ENCODE measurements around the gene LRRC8D.
A peak's percentile ranks its signal among the peaks of the same experiment; 100 is the strongest.

Gene LRRC8D

GRCh38 chr1:89841507-89841906 is 20.7 kb downstream of the LRRC8D start:
- no peak for DNase-seq (ENCODE audit: low read depth)
- TF ChIP-seq MAX (IDR thresholded peaks at IDR 0.05; ENCODE audit: low read depth, low read length) (no peak), MYC (IDR thresholded peaks at IDR 0.05; ENCODE audit: low read depth, low read length) (no peak), CTCF (IDR thresholded peaks at IDR 0.05; ENCODE audit: low read depth, low read length) (no peak), POLR2A (IDR thresholded peaks at IDR 0.05; ENCODE audit: extremely low read depth, insufficient read length) (no peak)
- H3K4me3 ChIP-seq (ENCODE audit: low read depth, low read length) = no peak overlapping the region

DNA sequence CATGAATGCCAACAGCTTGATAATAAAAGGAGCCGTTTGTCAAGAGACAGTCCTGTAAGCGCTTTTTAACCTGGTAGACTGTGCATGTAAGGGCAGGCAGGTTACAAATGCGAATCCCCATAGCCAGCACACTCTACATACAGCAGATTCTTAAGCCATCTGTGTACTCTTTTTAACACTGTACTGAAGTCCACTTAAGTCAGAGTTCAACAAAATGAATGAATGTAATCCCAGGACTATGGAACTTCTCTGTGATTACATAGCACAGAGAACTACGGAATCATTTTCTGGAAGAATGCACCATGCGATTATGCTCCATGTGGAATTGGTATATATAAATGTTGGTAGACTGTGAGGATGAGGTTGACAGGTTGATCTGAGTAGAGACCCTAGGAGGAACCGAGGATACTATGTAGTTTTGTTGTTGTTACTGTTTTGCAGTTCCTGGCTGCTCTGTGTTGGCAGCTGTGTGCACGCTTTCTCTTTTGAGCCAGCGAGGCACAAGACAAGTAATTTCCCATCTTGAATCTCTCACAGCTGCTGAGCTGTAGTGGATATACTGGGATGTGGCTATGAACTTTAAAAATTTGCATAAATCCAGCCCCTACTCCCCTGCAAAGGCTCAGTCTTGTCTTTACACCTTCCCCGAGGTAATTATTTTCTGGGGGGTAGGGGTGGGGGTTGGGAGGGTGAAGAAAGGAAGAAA is 21.9 kb downstream of the LRRC8D start:
- peak; percentile 30 for DNase-seq (ENCODE audit: low read depth)
- TF ChIP-seq POLR2A (IDR thresholded peaks at IDR 0.05; ENCODE audit: extremely low read depth, insufficient read length) = no peak
- 0 out of 2 replicates have a peak, but pooled peaks have one; percentile 2 for TF ChIP-seq MYC (IDR thresholded peaks at IDR 0.05; ENCODE audit: low read depth, low read length)
- peak overlapping the region; percentile 59 for H3K4me3 ChIP-seq (ENCODE audit: low read depth, low read length)

- peak; percentile 28; the same call in 1 of the 2 replicates for TF ChIP-seq MAX (IDR thresholded peaks at IDR 0.05; ENCODE audit: low read depth, low read length)
- peak; percentile 30 for TF ChIP-seq POLR2A (IDR thresholded peaks at IDR 0.05; ENCODE audit: extremely low read depth, insufficient read length)
- TF ChIP-seq MYC (IDR thresholded peaks at IDR 0.05; ENCODE audit: low read depth, low read length) = no peak
- peak; percentile 29 for TF ChIP-seq CTCF (IDR thresholded peaks at IDR 0.05; ENCODE audit: low read depth, low read length)
- H3K4me3 ChIP-seq (ENCODE audit: low read depth, low read length) = peak overlapping the region; percentile 67
- peak; percentile 89 for DNase-seq (ENCODE audit: low read depth)
Measured at GRCh38 chr1:89843273-89844130, 22.7 kb downstream of the LRRC8D start.

GRCh38 chr1:89844241-89844807 is 23.5 kb downstream of the LRRC8D start:
- DNase-seq (ENCODE audit: low read depth) = no peak
- TF ChIP-seq CTCF (IDR thresholded peaks at IDR 0.05; ENCODE audit: low read depth, low read length) = no peak
- TF ChIP-seq MAX (IDR thresholded peaks at IDR 0.05; ENCODE audit: low read depth, low read length) = no peak
- no peak for TF ChIP-seq MYC (IDR thresholded peaks at IDR 0.05; ENCODE audit: low read depth, low read length)
- TF ChIP-seq POLR2A (IDR thresholded peaks at IDR 0.05; ENCODE audit: extremely low read depth, insufficient read length) = no peak
- H3K4me3 ChIP-seq (ENCODE audit: low read depth, low read length) = peak overlapping the region; percentile 67

DNA sequence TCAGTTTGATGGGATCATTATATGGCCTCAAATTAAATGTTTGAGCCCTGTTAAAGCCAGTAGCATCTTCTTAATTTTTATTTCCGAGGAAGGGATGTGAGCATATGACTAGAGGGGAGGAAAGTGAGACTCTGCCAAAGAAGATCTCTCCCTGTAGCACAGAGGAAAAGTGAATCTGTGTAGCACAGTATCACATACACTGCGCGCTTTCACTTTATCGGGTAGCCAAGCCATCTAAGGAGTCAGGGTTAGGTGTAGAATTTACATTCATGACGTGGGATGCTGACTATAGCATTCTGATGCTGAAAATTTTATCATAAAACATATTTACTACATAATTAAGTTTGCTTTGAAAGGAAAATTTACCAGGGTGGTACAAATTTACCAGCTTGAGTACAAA is 24.0 kb downstream of the LRRC8D start:
- no peak for TF ChIP-seq MAX (IDR thresholded peaks at IDR 0.05; ENCODE audit: low read depth, low read length)
- no peak for TF ChIP-seq POLR2A (IDR thresholded peaks at IDR 0.05; ENCODE audit: extremely low read depth, insufficient read length)
- no peak overlapping the region for H3K4me3 ChIP-seq (ENCODE audit: low read depth, low read length)

DNA sequence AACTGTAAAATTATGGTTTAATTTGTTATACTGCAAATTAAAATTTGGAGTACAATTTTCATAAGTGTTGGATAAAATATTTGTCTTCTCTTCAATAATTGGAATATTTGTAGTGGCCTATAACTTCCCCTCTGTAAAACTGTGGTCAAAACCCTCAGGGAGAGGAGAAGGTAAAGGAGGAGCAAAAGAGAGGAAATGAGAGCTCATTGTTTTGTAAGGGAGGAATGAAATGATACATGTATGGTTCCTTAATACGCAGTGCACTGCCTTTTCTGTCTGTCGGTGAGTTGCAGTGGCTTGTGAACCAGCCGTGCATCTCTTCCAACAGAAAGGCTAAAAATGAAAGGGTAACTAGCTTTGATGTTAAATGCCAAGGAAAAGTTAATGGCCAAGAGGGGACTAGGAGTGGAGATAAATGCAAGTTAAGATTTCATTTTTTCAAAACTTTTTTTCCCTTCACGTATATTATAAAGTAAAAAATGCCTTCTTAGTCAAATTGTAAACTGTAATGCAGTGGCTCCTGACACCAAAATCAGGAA is 26.4 kb downstream of the LRRC8D start:
- no peak overlapping the region for H3K4me3 ChIP-seq (ENCODE audit: low read depth, low read length)
- peak; percentile 69 for DNase-seq (ENCODE audit: low read depth)
- TF ChIP-seq CTCF (IDR thresholded peaks at IDR 0.05; ENCODE audit: low read depth, low read length) (no peak), MYC (IDR thresholded peaks at IDR 0.05; ENCODE audit: low read depth, low read length) (no peak), MAX (IDR thresholded peaks at IDR 0.05; ENCODE audit: low read depth, low read length) (no peak), POLR2A (IDR thresholded peaks at IDR 0.05; ENCODE audit: extremely low read depth, insufficient read length) (no peak)

More for the DNA sequence above, 24.0 kb downstream of the LRRC8D start:
- no peak for DNase-seq (ENCODE audit: low read depth)
